Esophagus muscularis mucosa (tissue), 4 donors: ENCODE measurements around the gene KCNIP3.
"Not testable (repeated sequence)": the region's sequence is repeated elsewhere in the genome, so short reads cannot be mapped to it uniquely, and the experiment has no call there.

Experiments
- EP300 ChIP-seq: sonication (generic); formaldehyde crosslinking; IDR thresholded peaks from one replicate; pipeline ENCODE4 v1.6.1; 2017; ENCODE audit warnings: antibody characterized with exemption
- POLR2A ChIP-seq: fragments of 450-650 bp; IDR thresholded peaks from one replicate; pipeline ENCODE4 v1.6.1; 2017; ENCODE audit warnings: antibody characterized with exemption, moderate library complexity, mild to moderate bottlenecking, low read depth
- TF ChIP-seq, protein P1 (sequence below), 3 experiments: fragments of 200-600 bp in 2 of 3; fragments of 450-650 bp in 1 of 3; sonication (generic) in 2 of 3; IDR thresholded peaks; one replicate each; pipeline ENCODE4 v1.5.1; 2017 to 2019; ENCODE audit warnings: antibody characterized with exemption in 3 of 3, mild to moderate bottlenecking in 2 of 3, moderate library complexity in 1 of 3

DNA sequence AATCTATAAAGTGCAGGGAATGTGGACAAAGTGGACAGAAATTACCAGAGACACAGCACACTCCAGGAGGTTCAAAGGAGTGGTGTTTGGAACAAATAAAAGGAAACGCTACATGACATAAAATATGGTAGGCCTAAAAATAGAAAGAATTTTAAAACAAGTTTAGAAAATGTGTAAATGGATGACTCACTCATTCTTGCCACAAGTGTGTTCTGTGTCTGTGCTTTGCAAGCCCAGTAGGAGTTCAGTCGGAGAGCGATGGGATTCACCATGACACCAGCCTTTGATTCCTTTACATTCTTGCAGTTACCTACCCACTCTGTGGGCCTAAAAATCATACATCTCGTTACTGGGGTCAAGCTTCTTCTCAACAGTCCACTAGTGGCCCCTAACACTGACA lies 136.2 kb downstream of the KCNIP3 start:
- TF ChIP-seq, protein P1, sequence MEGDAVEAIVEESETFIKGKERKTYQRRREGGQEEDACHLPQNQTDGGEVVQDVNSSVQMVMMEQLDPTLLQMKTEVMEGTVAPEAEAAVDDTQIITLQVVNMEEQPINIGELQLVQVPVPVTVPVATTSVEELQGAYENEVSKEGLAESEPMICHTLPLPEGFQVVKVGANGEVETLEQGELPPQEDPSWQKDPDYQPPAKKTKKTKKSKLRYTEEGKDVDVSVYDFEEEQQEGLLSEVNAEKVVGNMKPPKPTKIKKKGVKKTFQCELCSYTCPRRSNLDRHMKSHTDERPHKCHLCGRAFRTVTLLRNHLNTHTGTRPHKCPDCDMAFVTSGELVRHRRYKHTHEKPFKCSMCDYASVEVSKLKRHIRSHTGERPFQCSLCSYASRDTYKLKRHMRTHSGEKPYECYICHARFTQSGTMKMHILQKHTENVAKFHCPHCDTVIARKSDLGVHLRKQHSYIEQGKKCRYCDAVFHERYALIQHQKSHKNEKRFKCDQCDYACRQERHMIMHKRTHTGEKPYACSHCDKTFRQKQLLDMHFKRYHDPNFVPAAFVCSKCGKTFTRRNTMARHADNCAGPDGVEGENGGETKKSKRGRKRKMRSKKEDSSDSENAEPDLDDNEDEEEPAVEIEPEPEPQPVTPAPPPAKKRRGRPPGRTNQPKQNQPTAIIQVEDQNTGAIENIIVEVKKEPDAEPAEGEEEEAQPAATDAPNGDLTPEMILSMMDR (IDR thresholded peaks at IDR 0.05): not testable (repeated sequence)
- not testable (repeated sequence) for TF ChIP-seq POLR2A, EP300
